ENCODE measurements around the gene FAM117B. TPM values are rescaled to one million over a fixed set of nuclear protein-coding genes. Genes with fewer than 3 reads are reported as not detected.

FAM117B gene
- total and polyA plus RNA-seq, 2 of the 8 experiments (the other 6 are each of a cell fraction or from before 2014, with no cell fraction given) = 3.9 to 22.6 TPM

- Histone ChIP-seq H3K36me3 (ENCODE audit: control insufficient read depth in 2 of 4, insufficient read depth in 4 of 4, low read length in 3 of 4) (no peaks in the 10 kb centered on the region), H2AFZ (ENCODE audit: low read length) (no peak overlapping the region), H3K56ac (replicated peaks; ENCODE audit: insufficient read length, low read depth, low read length) (no peak overlapping the region), H2BK20ac (ENCODE audit: low read length) (no peak overlapping the region), H3K4ac (replicated peaks; ENCODE audit: insufficient read length, low read depth, low read length) (no peak overlapping the region), H3K79me1 (ENCODE audit: low read depth, low read length) (no peaks in the 10 kb centered on the region), H3K27me3 (replicated peaks in 1 of 4; ENCODE audit: control insufficient read depth in 3 of 4, extremely low read depth in 1 of 4, insufficient read depth in 3 of 4, low read length in 3 of 4) (no peaks in the 10 kb centered on the region), H4K20me1 (replicated peaks in 1 of 2; ENCODE audit: control insufficient read depth in 1 of 2, insufficient read depth in 2 of 2, low read length in 2 of 2) (no peaks in the 10 kb centered on the region), H3K79me2 (ENCODE audit: control insufficient read depth in 1 of 2, insufficient read depth in 2 of 2, low read length in 2 of 2) (no peaks in the 10 kb centered on the region), H3K9me3 (ENCODE audit: insufficient read depth in 2 of 2, low read depth in 1 of 2, low read length in 1 of 2) (no peaks in the 10 kb centered on the region), H3K14ac (ENCODE audit: insufficient read length) (no peak overlapping the region), H3K4me3 (ENCODE audit: extremely low read depth in 1 of 4, insufficient read depth in 2 of 4, low read depth in 3 of 4, low read length in 4 of 4) (no peak overlapping the region), H4K5ac (ENCODE audit: insufficient read length, low read depth, low read length) (no peak overlapping the region), H3K9ac (replicated peaks in 1 of 4; ENCODE audit: extremely low read depth in 1 of 4, low read depth in 3 of 4, low read length in 3 of 4) (no peak overlapping the region), H2BK15ac (ENCODE audit: low read length) (no peak overlapping the region), H2BK5ac (ENCODE audit: low read depth, low read length) (no peak overlapping the region), H3K23ac (ENCODE audit: insufficient read length) (no peak overlapping the region), H3K4me1 (replicated peaks in 1 of 4; ENCODE audit: control insufficient read depth in 3 of 4, insufficient read depth in 4 of 4, low read length in 3 of 4) (no peaks in the 10 kb centered on the region), H3K23me2 (ENCODE audit: low read depth, low read length) (no peaks in the 10 kb centered on the region), H3K27ac (ENCODE audit: low read depth, low read length) (no peak overlapping the region), H3K4me2 (ENCODE audit: insufficient read depth in 1 of 2, low read depth in 2 of 2, low read length in 2 of 2) (no peak overlapping the region), H4K8ac (ENCODE audit: extremely low read depth, insufficient read depth, low read length) (no peak overlapping the region), H3K18ac (ENCODE audit: extremely low read depth, low read length) (no peak overlapping the region), H4K91ac (replicated peaks; ENCODE audit: insufficient read length, low read length) (no peak overlapping the region), H2BK120ac (replicated peaks; ENCODE audit: low read depth, low read length) (no peak overlapping the region), H2BK12ac (ENCODE audit: low read depth, low read length) (no peak overlapping the region), H2AK5ac (ENCODE audit: low read depth, low read length) (no peak overlapping the region)
- POLR2A ChIA-PET (ENCODE audit: partially characterized antibody) = no interaction called here
- FAIRE-seq (no peak), DNase-seq (ENCODE audit: low read depth in 1 of 2, low spot score in 2 of 2) (no peak)
- CTCF ChIA-PET (ENCODE audit: partially characterized antibody) = no interaction called here
- WGBS, 2 experiments (ENCODE audit: extremely low coverage in 1 of 2, insufficient coverage in 1 of 2, insufficient read length in 1 of 2, insufficient replicate concordance in 2 of 2, low coverage in 1 of 2, low lambda C conversion rate in 2 of 2, missing lambda C conversion rate in 1 of 2) = 89% methylated on average over 4 of the region's 4 CpGs; no CpG with 5 or more reads in 1 of the 2 experiments
- TF ChIP-seq EGR1 (IDR thresholded peaks at IDR 0.05; ENCODE audit: borderline replicate concordance, low read depth, low read length) (no peak), E2F6 (IDR thresholded peaks at IDR 0.05) (no peak), SIRT6 (IDR thresholded peaks at IDR 0.05; ENCODE audit: low read length) (no peak), ASH2L (IDR thresholded peaks at IDR 0.05; ENCODE audit: low read length) (no peak)
Observed at GRCh38 chr2:202604699-202605098, 30.1 kb upstream of the FAM117B start.

Data from H1 (cell line).